GM19452 (cell line): Measurements from ENCODE around the gene RLF.

Experiments
- ATAC-seq: cut with Tn5 transposase; IDR thresholded peaks from one replicate; pipeline ENCODE4 v1.9.1; 2021; ENCODE audit not compliant: unreplicated experiment

RLF gene

GRCh38 chr1:40161125-40161887 is at the start of gene RLF:
TSS of gene RLF (plus strand) at chr1:40161387. CDS start at chr1:40161400, 13 bp downstream.
- ATAC-seq, result peak; percentile 89

- ATAC-seq, result no peak
Measured at GRCh38 chr1:40114400-40114799, 46.8 kb upstream of the RLF start.

- no peak for ATAC-seq
Measured at GRCh38 chr1:40120128-40120527, 41.1 kb upstream of the RLF start.

GRCh38 chr1:40122855-40123254 is 38.3 kb upstream of the RLF start:
- ATAC-seq, result no peak

GRCh38 chr1:40130892-40131291 is 30.3 kb upstream of the RLF start:
- ATAC-seq, result no peak

- ATAC-seq, result no peak
Measured at GRCh38 chr1:40132383-40133311, 28.5 kb upstream of the RLF start.

- ATAC-seq, result no peak
Measured at GRCh38 chr1:40133312-40133665, 27.9 kb upstream of the RLF start.

- ATAC-seq, result no peak
Measured at GRCh38 chr1:40133839-40134238, 27.3 kb upstream of the RLF start.

- no peak for ATAC-seq
Measured at GRCh38 chr1:40140211-40140973, 20.8 kb upstream of the RLF start.

GRCh38 chr1:40141878-40142535 is 19.2 kb upstream of the RLF start:
- no peak for ATAC-seq

GRCh38 chr1:40143891-40144575 is 17.2 kb upstream of the RLF start:
- ATAC-seq, result no peak

- no peak for ATAC-seq
Measured at GRCh38 chr1:40151457-40152079, 9.6 kb upstream of the RLF start.

- ATAC-seq, result no peak
Measured at GRCh38 chr1:40153073-40153770, 8.0 kb upstream of the RLF start.

GRCh38 chr1:40155135-40155534 is 6.1 kb upstream of the RLF start:
- no peak for ATAC-seq

GRCh38 chr1:40155910-40156309 is 5.3 kb upstream of the RLF start:
- ATAC-seq, result no peak

- ATAC-seq, result no peak
Measured at GRCh38 chr1:40160806-40161124, 422 bp upstream of the RLF start.

GRCh38 chr1:40161888-40162397 is 756 bp downstream of the RLF start:
- ATAC-seq, result no peak

GRCh38 chr1:40162753-40163441 is 1.7 kb downstream of the RLF start:
- no peak for ATAC-seq

- ATAC-seq, result no peak
Measured at GRCh38 chr1:40167317-40167716, 6.1 kb downstream of the RLF start.
